GM23338 (cell line): ENCODE data around the gene TATDN3. TPM values are rescaled to one million over a fixed set of nuclear protein-coding genes. Genes with fewer than 3 reads are reported as not detected.
"Not testable (repeated sequence)": the region's sequence is repeated elsewhere in the genome, so short reads cannot be mapped to it uniquely, and the experiment has no call there.

ENCODE experiments used
- ATAC-seq: fragments of 200-7000 bp; cut with Tn5 transposase; 3 replicates; pipeline ENCODE4 v1.9.1; 2020
- DNase-seq: peaks from one replicate; pipeline ENCODE4 v3.0.0-alpha.2; 2015; ENCODE audit warnings: low spot score
- H2AFZ ChIP-seq: fragments of 200-600 bp; sonication (generic); 2 replicates; pipeline ENCODE4 v1.8.0; 2016; ENCODE audit warnings: antibody characterized with exemption, mild to moderate bottlenecking, moderate library complexity
- H3F3A ChIP-seq: fragments of 200-600 bp; sonication (generic); replicated peaks from 2 replicates; pipeline ENCODE4 v1.8.0; 2017; ENCODE audit warnings: antibody characterized with exemption, mixed run types, low read depth
- H3K27ac ChIP-seq: fragments of 200-600 bp; sonication (generic); 2 replicates; pipeline ENCODE4 v1.6.1; 2016; ENCODE audit warnings: low read depth
- H3K27me3 ChIP-seq: fragments of 200-600 bp; sonication (generic); 2 replicates; pipeline ENCODE4 v1.8.0; 2016; ENCODE audit warnings: mild to moderate bottlenecking, mixed run types, moderate library complexity; ENCODE audit not compliant: insufficient read depth
- H3K36me3 ChIP-seq: fragments of 200-600 bp; sonication (generic); 2 replicates; pipeline ENCODE4 v1.8.0; 2016; ENCODE audit warnings: mild to moderate bottlenecking; ENCODE audit not compliant: insufficient read depth
- H3K4me1 ChIP-seq: fragments of 200-600 bp; sonication (generic); 2 replicates; pipeline ENCODE4 v1.8.0; 2016; ENCODE audit warnings: mild to moderate bottlenecking, moderate library complexity; ENCODE audit not compliant: insufficient read depth
- H3K4me2 ChIP-seq: fragments of 200-600 bp; sonication (generic); 2 replicates; pipeline ENCODE4 v1.7.1; 2017; ENCODE audit warnings: mixed run types
- H3K4me3 ChIP-seq: fragments of 200-600 bp; sonication (generic); 2 replicates; pipeline ENCODE4 v1.6.1; 2016; ENCODE audit warnings: mixed run types
- H3K79me2 ChIP-seq: fragments of 200-600 bp; sonication (generic); replicated peaks from 2 replicates; pipeline ENCODE4 v1.8.0; 2017; ENCODE audit warnings: mild to moderate bottlenecking; ENCODE audit not compliant: insufficient read depth
- H3K9me2 ChIP-seq: fragments of 200-600 bp; sonication (generic); 2 replicates; pipeline ENCODE4 v1.8.0; 2017; ENCODE audit not compliant: insufficient read depth
- H4K20me1 ChIP-seq: fragments of 200-600 bp; sonication (generic); replicated peaks from 2 replicates; pipeline ENCODE4 v1.8.0; 2017; ENCODE audit warnings: mild to moderate bottlenecking; ENCODE audit not compliant: insufficient read depth
- H3K27ac Mint-ChIP-seq: 2 replicates; pipeline ENCODE4 v1.8.0; 2020; ENCODE audit warnings: inconsistent platforms, mild to moderate bottlenecking, moderate library complexity, mixed read lengths
- H3K27me3 Mint-ChIP-seq: 3 replicates; pipeline ENCODE4 v1.8.0; 2022; ENCODE audit warnings: low read depth, mild to moderate bottlenecking, moderate library complexity, mixed read lengths, inconsistent platforms; ENCODE audit not compliant: insufficient read depth, poor library complexity
- H3K36me3 Mint-ChIP-seq: 3 replicates; pipeline ENCODE4 v1.8.0; 2021; ENCODE audit warnings: low read depth, mild to moderate bottlenecking, inconsistent platforms, moderate library complexity, mixed read lengths
- H3K4me1 Mint-ChIP-seq: 3 replicates; pipeline ENCODE4 v1.8.0; 2020; ENCODE audit warnings: mild to moderate bottlenecking, inconsistent platforms, mixed read lengths
- H3K4me3 Mint-ChIP-seq: 3 replicates; pipeline ENCODE4 v1.8.0; 2021; ENCODE audit warnings: moderate library complexity, mild to moderate bottlenecking, inconsistent platforms, mixed read lengths
- H3K9me3 Mint-ChIP-seq: 3 replicates; pipeline ENCODE4 v1.8.0; 2020; ENCODE audit warnings: moderate library complexity, mild to moderate bottlenecking, inconsistent platforms, mixed read lengths
- JUNB ChIP-seq: IDR thresholded peaks from one replicate; pipeline ENCODE4 v1.6.1; 2016; ENCODE audit warnings: antibody characterized with exemption; ENCODE audit not compliant: unreplicated experiment
- NANOG ChIP-seq: IDR thresholded peaks from 2 replicates; pipeline ENCODE4 v1.6.1; 2016; ENCODE audit warnings: antibody characterized with exemption, borderline replicate concordance
- POLR2AphosphoS5 ChIP-seq: IDR thresholded peaks from 2 replicates; pipeline ENCODE4 v1.6.1; 2016; ENCODE audit warnings: antibody characterized with exemption, low read depth
- STAT1 ChIP-seq: IDR thresholded peaks from one replicate; pipeline ENCODE4 v1.6.1; 2016; ENCODE audit warnings: antibody characterized with exemption; ENCODE audit not compliant: unreplicated experiment
- ZNF114 ChIP-seq: fragments of 250-450 bp; sonication (Bioruptor Pico); IDR thresholded peaks from 2 replicates; pipeline ENCODE4 v1.5.0; 2020; ENCODE audit warnings: mild to moderate bottlenecking, moderate library complexity
- ZNF462 ChIP-seq: fragments of 250-450 bp; sonication (Bioruptor Pico); IDR thresholded peaks from 2 replicates; pipeline ENCODE4 v1.5.0; 2020; ENCODE audit warnings: mild to moderate bottlenecking, moderate library complexity
- polyA plus RNA-seq: library from polyadenylated mRNA; unstranded; fragments of >200 nt; fragmentation: Nextera tagmentation; extraction: Ambion mirVana; gene quantifications from 2 replicates; pipeline ENCODE4 v1.2.1, GENCODE V29; 2016
- total RNA-seq: library from RNA; depleted of rRNA; stranded (reverse); fragments of >200 nt; shearing (Covaris generic); gene quantifications from 2 replicates; pipeline ENCODE4 v1.2.3, GENCODE V29; 2014

TATDN3 gene
- total and polyA plus RNA-seq, 2 experiments from 2014 or later = 10.9 to 24.2 TPM

GRCh38 chr1:212860713-212861581 lies 69.3 kb downstream of the TATDN3 start:
- peak overlapping the region; percentile 60; the same call in 1 of the 2 replicates for H3K27ac ChIP-seq

GRCh38 chr1:212862111-212862690 lies 70.5 kb downstream of the TATDN3 start:
- no peak for DNase-seq
- H3K4me3 ChIP-seq = peak overlapping the region; percentile 86
- peaks cover 12% of the 10 kb centered on the region for H3K27me3 Mint-ChIP-seq
- peaks cover 15% of the 10 kb centered on the region for H3K4me1 Mint-ChIP-seq
- no peak overlapping the region for H3K27ac ChIP-seq
- no peak for ATAC-seq
- H3K36me3 ChIP-seq = peaks cover 55% of the 10 kb centered on the region
- H2AFZ ChIP-seq = no peak overlapping the region
- H3K4me2 ChIP-seq = peak overlapping the region; percentile 92
- no peak overlapping the region for H3K4me3 Mint-ChIP-seq
- peaks cover 26% of the 10 kb centered on the region for H3K36me3 Mint-ChIP-seq
- peaks cover 28% of the 10 kb centered on the region; the same call in 1 of the 2 replicates for H3F3A ChIP-seq
- no peaks in the 10 kb centered on the region for H3K27me3 ChIP-seq
- H4K20me1 ChIP-seq = peaks cover 72% of the 10 kb centered on the region
- H3K4me1 ChIP-seq = peaks cover 30% of the 10 kb centered on the region
- no peaks in the 10 kb centered on the region; the same call in 1 of the 3 replicates for H3K9me3 Mint-ChIP-seq
- no peaks in the 10 kb centered on the region for H3K9me2 ChIP-seq
- peaks cover 100% of the 10 kb centered on the region for H3K79me2 ChIP-seq
- TF ChIP-seq JUNB = no peak
- no peak for TF ChIP-seq ZNF114 (CRISPR knock-in tag)
- TF ChIP-seq ZNF462 (CRISPR knock-in tag) = no peak
- H3K27ac Mint-ChIP-seq = no peak overlapping the region

More at GRCh38 chr1:212860713-212861581, 69.3 kb downstream of the TATDN3 start:
- TF ChIP-seq STAT1 = no peak
- peak; percentile 39; the same call in 1 of the 2 replicates for TF ChIP-seq NANOG
- peak; percentile 64 for TF ChIP-seq POLR2AphosphoS5
- Histone ChIP-seq H3K36me3 (peaks cover 44% of the 10 kb centered on the region), H3K9me2 (no peaks in the 10 kb centered on the region), H3K79me2 (peaks cover 100% of the 10 kb centered on the region), H3K27me3 (no peaks in the 10 kb centered on the region), H2AFZ (no peak overlapping the region), H4K20me1 (peaks cover 66% of the 10 kb centered on the region), H3K4me3 (peak overlapping the region; percentile 86), H3K4me2 (peak overlapping the region; percentile 92), H3K4me1 (peaks cover 35% of the 10 kb centered on the region), H3F3A (peaks cover 28% of the 10 kb centered on the region; the same call in 1 of the 2 replicates)
- Mint-ChIP-seq H3K4me3 (no peak overlapping the region), H3K27me3 (peaks cover 13% of the 10 kb centered on the region), H3K27ac (no peak overlapping the region), H3K36me3 (peaks cover 13% of the 10 kb centered on the region), H3K4me1 (peaks cover 26% of the 10 kb centered on the region), H3K9me3 (no peaks in the 10 kb centered on the region; the same call in 1 of the 3 replicates)
- DNase-seq = peak; percentile 44
- ATAC-seq = peak; percentile 3; the same call in 1 of the 3 replicates

GRCh38 chr1:212863345-212863744 lies 71.7 kb downstream of the TATDN3 start:
- not testable (repeated sequence) for H3K9me3 Mint-ChIP-seq, DNase-seq, H2AFZ ChIP-seq, H3K9me2 ChIP-seq, H3K27ac ChIP-seq, H3K27me3 ChIP-seq, ATAC-seq, H3K27ac Mint-ChIP-seq, H3K27me3 Mint-ChIP-seq
- H3K4me3 Mint-ChIP-seq = peak overlapping the region; percentile 28; the same call in 2 of the 3 replicates
- H3K4me1 Mint-ChIP-seq = peaks cover 15% of the 10 kb centered on the region
- Histone ChIP-seq H3K4me2 (peak overlapping the region; percentile 92), H3F3A (peaks cover 25% of the 10 kb centered on the region; the same call in 1 of the 2 replicates), H4K20me1 (peaks cover 76% of the 10 kb centered on the region), H3K79me2 (peaks cover 100% of the 10 kb centered on the region), H3K4me1 (peaks cover 33% of the 10 kb centered on the region), H3K4me3 (peak overlapping the region; percentile 86), H3K36me3 (peaks cover 66% of the 10 kb centered on the region)
- peaks cover 34% of the 10 kb centered on the region for H3K36me3 Mint-ChIP-seq
